BE2C (cell line): ENCODE results near the gene CALHM5.
A peak's percentile ranks its signal among the peaks of the same experiment; 100 is the strongest.

Experiments used
- DNase-seq: peaks from one replicate; pipeline ENCODE4 v3.0.0-alpha.2; 2020
- H3K27me3 ChIP-seq: fragments of 250-450 bp; sonication (Bioruptor Pico); 2 replicates; pipeline ENCODE4 v1.5.1; 2020; ENCODE audit warnings: mild to moderate bottlenecking
- H3K36me3 ChIP-seq: fragments of 250-450 bp; sonication (Bioruptor Pico); 2 replicates; pipeline ENCODE4 v1.5.1; 2020; ENCODE audit warnings: mild to moderate bottlenecking
- H3K4me1 ChIP-seq: fragments of 250-450 bp; sonication (Bioruptor Pico); 2 replicates; pipeline ENCODE4 v1.5.1; 2020
- H3K4me3 ChIP-seq: 2 replicates; pipeline ENCODE4 v1.5.1; 2011; ENCODE audit warnings: low read depth, low read length
- H3K9me3 ChIP-seq: fragments of 250-450 bp; sonication (Bioruptor Pico); 2 replicates; pipeline ENCODE4 v1.5.1; 2020
- CTCF ChIP-seq: IDR thresholded peaks from 2 replicates; pipeline ENCODE4 v1.5.1; 2012; ENCODE audit warnings: mild to moderate bottlenecking, low read depth, low read length

The CALHM5 gene

GRCh38 chr6:116528133-116528532 is 16.7 kb downstream of the CALHM5 start:
- no peaks in the 10 kb centered on the region for H3K9me3 ChIP-seq
- no peak for DNase-seq
- H3K4me1 ChIP-seq = no peaks in the 10 kb centered on the region
- H3K36me3 ChIP-seq = no peaks in the 10 kb centered on the region
- H3K4me3 ChIP-seq = no peak overlapping the region
- H3K27me3 ChIP-seq = 0 out of 2 replicates have a peak, but pooled peaks cover 4% of the 10 kb centered on the region
- TF ChIP-seq CTCF = no peak

- DNase-seq = no peak
- no peak overlapping the region for H3K4me3 ChIP-seq
Observed at GRCh38 chr6:116528780-116529179, 17.3 kb downstream of the CALHM5 start.

GRCh38 chr6:116529466-116530290 is 18.2 kb downstream of the CALHM5 start:
- H3K36me3 ChIP-seq = no peaks in the 10 kb centered on the region

More at GRCh38 chr6:116528780-116529179, 17.3 kb downstream of the CALHM5 start:
- Histone ChIP-seq H3K4me1 (no peaks in the 10 kb centered on the region), H3K27me3 (0 out of 2 replicates have a peak, but pooled peaks cover 4% of the 10 kb centered on the region), H3K9me3 (no peaks in the 10 kb centered on the region), H3K36me3 (no peaks in the 10 kb centered on the region)
- no peak for TF ChIP-seq CTCF

GRCh38 chr6:116530436-116530835 is 19.0 kb downstream of the CALHM5 start:
- Histone ChIP-seq H3K9me3 (no peaks in the 10 kb centered on the region), H3K36me3 (no peaks in the 10 kb centered on the region), H3K4me1 (no peaks in the 10 kb centered on the region), H3K4me3 (no peak overlapping the region), H3K27me3 (0 out of 2 replicates have a peak, but pooled peaks cover 4% of the 10 kb centered on the region)
- DNase-seq = no peak
- TF ChIP-seq CTCF = no peak

More at GRCh38 chr6:116529466-116530290, 18.2 kb downstream of the CALHM5 start:
- Histone ChIP-seq H3K4me3 (no peak overlapping the region), H3K4me1 (no peaks in the 10 kb centered on the region), H3K27me3 (0 out of 2 replicates have a peak, but pooled peaks cover 4% of the 10 kb centered on the region), H3K9me3 (no peaks in the 10 kb centered on the region)
- DNase-seq = no peak
- TF ChIP-seq CTCF = no peak

GRCh38 chr6:116531675-116532570 is 20.5 kb downstream of the CALHM5 start:
- DNase-seq = peak; percentile 60
- H3K9me3 ChIP-seq = no peaks in the 10 kb centered on the region

More at GRCh38 chr6:116531675-116532570, 20.5 kb downstream of the CALHM5 start:
- H3K27me3 ChIP-seq = 0 out of 2 replicates have a peak, but pooled peaks cover 4% of the 10 kb centered on the region
- no peak overlapping the region for H3K4me3 ChIP-seq
- H3K4me1 ChIP-seq = no peaks in the 10 kb centered on the region
- no peaks in the 10 kb centered on the region for H3K36me3 ChIP-seq
- TF ChIP-seq CTCF = peak; percentile 80
